HG02571 (cell line): ENCODE measurements around the gene IKZF3.
"Not testable (repeated sequence)": the region's sequence is repeated elsewhere in the genome, so short reads cannot be mapped to it uniquely, and the experiment has no call there.

Experiments used
- ATAC-seq: cut with Tn5 transposase; IDR thresholded peaks from one replicate; pipeline ENCODE4 v1.9.1; 2021; ENCODE audit warnings: mild to moderate bottlenecking, moderate library complexity; ENCODE audit not compliant: unreplicated experiment

The IKZF3 gene

GRCh38 chr17:39861235-39861634 is 2.9 kb downstream of the IKZF3 start:
- ATAC-seq, result no peak

GRCh38 chr17:39855911-39856649 is 8.0 kb downstream of the IKZF3 start:
- not testable (repeated sequence) for ATAC-seq

DNA sequence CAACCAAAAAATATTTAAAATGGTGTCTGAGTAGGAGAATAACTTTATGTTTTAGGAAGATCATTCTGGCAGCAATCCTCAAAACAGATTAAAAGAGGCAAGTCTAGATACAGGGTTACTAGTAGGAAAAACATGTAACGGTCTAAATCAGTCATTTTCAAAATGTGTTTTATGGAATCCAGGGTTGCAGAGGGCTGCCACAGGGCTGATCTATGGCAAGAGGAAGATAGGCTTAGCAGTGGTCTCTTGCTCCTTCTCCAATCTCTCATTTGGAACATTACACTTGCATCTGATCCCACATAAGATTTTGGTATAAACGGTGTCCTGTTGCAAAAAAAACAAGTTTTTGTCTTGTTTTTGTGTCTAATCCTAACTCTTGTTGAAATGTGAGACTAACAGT is 9.2 kb downstream of the IKZF3 start:
- ATAC-seq, result no peak

GRCh38 chr17:39852239-39852638 is 11.9 kb downstream of the IKZF3 start:
- no peak for ATAC-seq

- not testable (repeated sequence) for ATAC-seq
Observed at GRCh38 chr17:39850186-39850585, 13.9 kb downstream of the IKZF3 start.

GRCh38 chr17:39848600-39848999 is 15.5 kb downstream of the IKZF3 start:
- no peak for ATAC-seq

DNA sequence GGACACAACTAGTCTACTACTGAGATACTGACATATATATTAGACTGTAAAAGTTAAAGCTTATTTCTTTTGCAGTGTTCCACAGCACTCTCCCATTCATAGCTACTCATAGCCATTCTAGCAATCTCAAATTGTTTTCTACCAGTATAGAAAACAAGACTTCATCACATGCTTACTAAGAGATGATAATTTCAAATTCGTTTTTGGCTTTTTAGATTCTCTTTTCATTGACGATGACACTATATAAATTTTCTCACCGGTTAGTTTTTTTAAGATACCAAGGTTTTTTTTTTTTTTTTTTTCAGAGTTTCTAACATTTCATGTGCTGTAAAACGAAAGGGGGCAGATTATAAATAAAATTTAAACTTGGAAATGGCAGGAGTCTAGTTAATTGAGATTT is 17.9 kb downstream of the IKZF3 start:
- ATAC-seq, result no peak

GRCh38 chr17:39845052-39845846 is 18.9 kb downstream of the IKZF3 start:
- ATAC-seq, result no peak

DNA sequence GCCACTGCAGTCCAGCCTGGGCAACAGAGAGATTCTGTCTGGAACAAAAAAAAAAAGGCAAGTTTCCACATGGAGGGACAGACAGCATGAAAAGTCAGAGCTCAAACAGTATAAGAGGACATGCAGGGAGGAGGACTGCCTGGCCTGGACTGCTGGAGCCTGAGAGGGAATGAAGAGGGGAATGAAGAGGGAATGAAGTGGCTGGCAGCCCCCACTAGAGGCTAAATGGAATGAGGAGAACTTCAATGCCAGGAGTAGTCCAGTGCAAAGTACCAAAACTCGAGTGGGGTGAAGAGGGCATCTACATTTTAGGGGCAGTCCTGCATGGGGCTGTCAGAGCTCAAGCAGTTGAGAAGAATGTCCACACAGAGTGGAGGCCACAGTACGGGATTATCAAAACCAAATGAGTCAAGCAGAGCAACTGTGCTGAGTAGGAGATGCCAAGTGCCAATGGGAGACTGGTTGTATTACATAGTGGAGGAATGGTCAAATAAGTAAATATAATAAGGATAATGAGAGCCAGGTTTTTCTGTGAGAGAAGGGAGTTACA is 22.9 kb downstream of the IKZF3 start:
- no peak for ATAC-seq

DNA sequence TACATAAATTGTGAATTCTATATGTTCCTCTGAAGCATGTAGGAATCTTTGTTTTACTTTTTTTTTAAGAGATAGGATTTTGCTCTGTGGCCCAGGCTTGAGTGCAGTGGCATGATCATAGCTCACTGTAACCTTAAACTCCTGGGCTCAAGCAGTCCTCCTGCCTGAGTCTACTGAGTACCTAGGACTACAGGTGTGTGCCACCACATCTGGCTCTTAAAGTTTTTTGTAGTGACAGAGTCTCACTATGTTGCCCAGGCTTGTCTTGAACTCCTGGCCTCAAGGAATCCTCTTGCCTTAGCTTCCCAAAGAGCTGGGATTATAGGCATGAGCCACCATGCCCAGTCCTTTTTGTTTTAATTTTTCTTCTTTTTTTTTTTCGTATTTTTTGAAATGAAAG is 25.3 kb downstream of the IKZF3 start:
- no peak for ATAC-seq

DNA sequence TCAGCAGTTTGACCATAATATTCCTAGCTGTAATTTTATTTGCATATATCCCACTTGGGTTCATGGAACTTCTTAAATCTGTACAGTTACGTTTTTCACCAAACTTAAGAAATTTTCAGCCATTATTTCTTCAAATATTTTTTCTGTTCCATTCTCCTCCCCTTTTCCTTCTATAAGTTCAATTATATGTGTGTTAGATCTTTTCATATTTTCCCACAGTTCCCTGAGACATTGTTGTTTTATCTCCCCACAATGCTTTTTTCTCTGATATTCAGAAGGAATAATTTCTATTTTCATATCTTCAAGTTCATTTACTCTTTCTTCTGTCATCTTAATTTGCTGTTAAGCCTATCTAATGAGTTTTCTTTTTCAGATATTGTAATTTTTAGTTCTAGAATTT is 26.1 kb downstream of the IKZF3 start:
- no peak for ATAC-seq

GRCh38 chr17:39836117-39836516 is 28.0 kb downstream of the IKZF3 start:
- ATAC-seq, result no peak

DNA sequence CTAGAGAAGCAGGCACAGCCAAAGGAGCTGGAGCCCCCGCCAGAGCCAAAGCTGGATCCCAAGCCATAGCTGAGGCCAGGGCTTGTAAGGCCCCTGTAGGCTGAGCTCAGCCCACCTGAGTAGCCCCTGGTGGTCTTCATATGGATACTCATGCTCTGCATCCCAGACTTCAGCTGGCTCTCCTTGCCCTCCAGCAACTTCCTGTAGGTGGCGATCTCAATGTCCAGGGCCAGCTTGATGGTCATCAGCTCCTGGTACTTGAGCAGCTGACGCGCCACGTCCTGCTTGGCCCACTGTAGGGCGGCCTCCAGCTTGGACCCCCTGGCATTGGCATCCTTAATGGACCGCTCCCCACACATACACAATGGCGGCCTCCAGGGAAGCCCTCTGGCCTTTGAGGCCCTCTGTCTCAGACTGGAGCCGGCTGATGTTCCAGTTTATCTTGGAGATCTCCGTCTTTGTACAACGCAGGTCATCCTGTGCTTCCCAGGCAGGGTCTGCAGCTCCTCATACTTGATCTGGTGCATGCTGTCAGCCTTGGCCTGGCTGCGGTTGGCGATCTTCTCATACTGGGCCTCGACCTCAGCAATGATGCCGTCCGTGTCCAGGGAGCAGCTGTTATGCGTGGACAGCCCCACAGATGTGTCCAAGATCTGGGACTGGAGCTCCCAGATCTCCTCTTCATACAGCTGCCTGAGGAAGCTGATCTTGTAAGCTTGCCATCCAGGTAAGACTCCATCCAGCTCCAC is 28.9 kb downstream of the IKZF3 start:
- ATAC-seq, result no peak

GRCh38 chr17:39834017-39834416 is 30.1 kb downstream of the IKZF3 start:
- no peak for ATAC-seq

DNA sequence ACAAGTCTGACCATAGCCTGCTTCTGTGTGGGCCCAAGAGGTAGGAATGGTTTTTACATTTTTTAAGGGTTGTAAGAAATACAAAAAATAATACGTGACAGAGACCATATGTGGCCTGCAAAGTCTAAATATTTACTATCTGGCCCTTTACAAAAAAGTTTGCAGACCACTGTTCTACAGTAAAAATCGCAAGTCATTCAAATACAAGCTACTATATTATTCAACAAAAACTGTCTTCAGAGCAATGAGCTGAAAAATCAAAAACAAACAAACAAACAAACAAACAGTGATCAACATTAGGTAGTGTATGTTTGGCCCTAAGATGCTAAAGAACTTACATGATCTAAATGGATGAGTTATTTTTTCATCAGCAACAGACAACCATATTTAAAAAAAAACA is 32.5 kb downstream of the IKZF3 start:
- no peak for ATAC-seq

DNA sequence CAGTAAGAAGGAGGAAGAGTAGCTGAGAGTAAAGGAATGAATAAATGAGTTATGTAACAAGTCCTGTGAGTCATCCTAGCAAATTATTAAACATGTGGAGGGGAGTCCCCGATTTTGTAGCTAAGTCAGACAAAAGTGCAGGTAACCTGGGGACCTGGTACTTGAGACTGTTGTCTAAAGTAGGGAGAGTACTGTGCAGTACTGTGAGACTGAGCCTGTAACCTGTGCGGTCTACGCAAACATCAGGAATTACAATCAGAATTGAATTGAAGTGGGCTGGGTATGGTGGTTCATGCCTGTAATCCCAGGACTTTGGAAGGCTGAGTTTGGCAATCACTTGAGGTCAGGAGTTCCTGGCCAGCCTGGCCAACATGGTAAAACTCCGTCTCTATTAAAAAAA is 35.7 kb downstream of the IKZF3 start:
- no peak for ATAC-seq

DNA sequence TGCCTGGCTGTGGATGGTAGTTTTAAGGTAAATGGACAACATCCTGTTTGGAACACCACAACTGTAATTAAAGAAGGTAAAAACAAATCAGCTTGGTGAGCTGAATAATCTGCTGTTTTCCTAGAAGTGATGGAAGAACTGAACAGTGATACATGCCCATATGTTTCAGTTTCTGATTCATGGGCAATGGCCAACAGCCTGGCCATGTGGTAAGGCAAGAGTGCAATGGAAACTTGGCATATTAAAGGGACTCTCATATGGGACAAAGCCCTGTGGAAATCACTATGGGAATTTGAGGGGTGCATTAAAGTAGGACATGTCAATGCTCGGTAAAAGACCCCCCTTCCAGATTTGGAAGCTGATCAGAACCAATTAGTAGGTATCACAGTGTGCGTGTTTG is 37.8 kb downstream of the IKZF3 start:
- no peak for ATAC-seq

- ATAC-seq, result no peak
Observed at GRCh38 chr17:39823407-39824054, 40.6 kb downstream of the IKZF3 start.

GRCh38 chr17:39822051-39822451 is 42.1 kb downstream of the IKZF3 start:
- ATAC-seq, result no peak

- ATAC-seq, result no peak
Observed at GRCh38 chr17:39820987-39821386, 43.1 kb downstream of the IKZF3 start.

DNA sequence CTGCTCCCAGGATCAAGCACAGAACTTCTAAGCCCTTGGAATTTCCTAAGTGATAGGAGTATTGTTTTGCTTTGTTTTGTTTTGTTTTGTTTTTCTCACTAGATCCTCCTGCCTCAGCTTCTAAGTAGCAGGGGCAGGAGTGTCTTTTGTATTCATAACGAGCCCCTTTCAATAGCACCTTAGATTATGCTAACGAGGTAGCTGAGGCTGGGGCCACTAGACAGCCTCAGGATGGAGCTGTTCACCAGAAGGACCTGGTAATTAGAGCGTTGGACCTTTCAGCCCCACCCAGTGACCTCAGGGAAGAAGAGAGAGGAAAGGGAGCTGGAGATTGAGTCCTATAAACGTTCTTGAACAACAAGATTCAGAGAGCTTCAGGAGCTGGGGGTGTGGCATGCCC is 43.6 kb downstream of the IKZF3 start:
- no peak for ATAC-seq
